Stomach (tissue), 4 donors: ENCODE results near the gene DUSP8.

Source experiments
- POLR2A ChIP-seq, 4 donors: fragments of 450-650 bp; IDR thresholded peaks; one replicate each; pipeline ENCODE4 v1.6.1; 2016; ENCODE audit warnings: antibody characterized with exemption in 4 of 4, control low read depth in 2 of 4, mild to moderate bottlenecking in 1 of 4, moderate library complexity in 1 of 4
- TF ChIP-seq, protein P1 (sequence below), 7 experiments: fragments of 450-650 bp in 4 of 7; fragments of 200-600 bp in 3 of 7; sonication (generic) in 3 of 7; IDR thresholded peaks; one replicate each; pipeline ENCODE4 v1.5.1; 2016 to 2019; ENCODE audit warnings: antibody characterized with exemption in 7 of 7, control low read depth in 2 of 7, mild to moderate bottlenecking in 1 of 7

DNA sequence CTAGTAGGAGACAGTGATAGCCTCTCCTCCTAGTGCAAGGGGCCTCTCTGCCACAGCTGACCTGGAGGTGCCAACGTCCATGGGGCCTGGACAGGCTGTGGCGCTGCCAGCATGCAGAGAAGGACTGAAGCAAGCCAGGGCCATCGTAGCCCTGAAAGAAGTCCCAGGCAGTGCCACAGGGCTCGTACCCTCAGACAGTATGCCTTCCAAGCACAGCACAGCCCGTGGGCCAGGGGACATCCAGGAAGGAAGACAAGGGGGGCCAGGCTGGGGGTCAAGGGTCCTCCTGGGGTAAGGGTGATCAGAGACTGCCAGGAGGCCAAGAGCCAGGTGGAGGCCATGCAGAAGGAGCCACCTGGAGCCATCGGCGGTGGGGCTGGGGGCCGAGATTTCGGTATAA is 65.1 kb downstream of the DUSP8 start:
- TF ChIP-seq, protein P1, sequence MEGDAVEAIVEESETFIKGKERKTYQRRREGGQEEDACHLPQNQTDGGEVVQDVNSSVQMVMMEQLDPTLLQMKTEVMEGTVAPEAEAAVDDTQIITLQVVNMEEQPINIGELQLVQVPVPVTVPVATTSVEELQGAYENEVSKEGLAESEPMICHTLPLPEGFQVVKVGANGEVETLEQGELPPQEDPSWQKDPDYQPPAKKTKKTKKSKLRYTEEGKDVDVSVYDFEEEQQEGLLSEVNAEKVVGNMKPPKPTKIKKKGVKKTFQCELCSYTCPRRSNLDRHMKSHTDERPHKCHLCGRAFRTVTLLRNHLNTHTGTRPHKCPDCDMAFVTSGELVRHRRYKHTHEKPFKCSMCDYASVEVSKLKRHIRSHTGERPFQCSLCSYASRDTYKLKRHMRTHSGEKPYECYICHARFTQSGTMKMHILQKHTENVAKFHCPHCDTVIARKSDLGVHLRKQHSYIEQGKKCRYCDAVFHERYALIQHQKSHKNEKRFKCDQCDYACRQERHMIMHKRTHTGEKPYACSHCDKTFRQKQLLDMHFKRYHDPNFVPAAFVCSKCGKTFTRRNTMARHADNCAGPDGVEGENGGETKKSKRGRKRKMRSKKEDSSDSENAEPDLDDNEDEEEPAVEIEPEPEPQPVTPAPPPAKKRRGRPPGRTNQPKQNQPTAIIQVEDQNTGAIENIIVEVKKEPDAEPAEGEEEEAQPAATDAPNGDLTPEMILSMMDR (IDR thresholded peaks at IDR 0.05) = no peak
- TF ChIP-seq POLR2A (IDR thresholded peaks at IDR 0.05) = no peak
